Endothelial cell of umbilical vein (primary cell): ENCODE measurements around the gene RASSF10.
"Not testable (repeated sequence)": the region's sequence is repeated elsewhere in the genome, so short reads cannot be mapped to it uniquely, and the experiment has no call there.

Experiments used
- CTCF ChIP-seq, 2 donors: IDR thresholded peaks; 1 replicate in 1 of 2; 2 replicates in 1 of 2; pipeline ENCODE4 v1.5.1; 2011; ENCODE audit warnings: low read length in 2 of 2, mild to moderate bottlenecking in 2 of 2, moderate library complexity in 2 of 2, control low read depth in 1 of 2, inconsistent platforms in 1 of 2, low read depth in 1 of 2; ENCODE audit not compliant: insufficient read depth in 1 of 2; ENCODE audit errors: extremely low read depth in 1 of 2
- EZH2 ChIP-seq: IDR thresholded peaks from 2 replicates; pipeline ENCODE4 v1.6.1; 2012; ENCODE audit warnings: borderline replicate concordance, low read depth, mild to moderate bottlenecking, moderate library complexity, low read length, inconsistent platforms; ENCODE audit not compliant: severe bottlenecking
- MAX ChIP-seq: IDR thresholded peaks from 2 replicates; pipeline ENCODE4 v1.6.1; 2011; ENCODE audit not compliant: insufficient read depth, insufficient read length
- MYC ChIP-seq: IDR thresholded peaks from one replicate; pipeline ENCODE4 v1.6.1; 2011; ENCODE audit warnings: mild to moderate bottlenecking, low read depth, low read length
- POLR2A ChIP-seq: IDR thresholded peaks from 2 replicates; pipeline ENCODE4 v1.6.1; 2012; ENCODE audit warnings: low read depth, mild to moderate bottlenecking, control low read depth, low read length
- POLR2AphosphoS5 ChIP-seq: IDR thresholded peaks from 2 replicates; pipeline ENCODE4 v1.6.1; 2012; ENCODE audit warnings: low read depth, mild to moderate bottlenecking, control low read depth, low read length, moderate library complexity; ENCODE audit not compliant: insufficient read depth

GRCh38 chr11:13045089-13045488 is 36.0 kb downstream of the RASSF10 start:
- TF ChIP-seq CTCF (IDR thresholded peaks at IDR 0.05; ENCODE audit: extremely low read depth in 1 of 2, insufficient read depth in 1 of 2, low read depth in 1 of 2, low read length in 2 of 2); POLR2AphosphoS5; POLR2A; MYC; EZH2; MAX: not testable (repeated sequence)
